Ovary (tissue), 10 donors: ENCODE measurements around the gene BLVRA. TPM values are rescaled to one million over a fixed set of nuclear protein-coding genes. Genes with fewer than 3 reads are reported as not detected.
"Not testable (repeated sequence)": the region's sequence is repeated elsewhere in the genome, so short reads cannot be mapped to it uniquely, and the experiment has no call there.

ENCODE experiments used
- DNase-seq, 5 donors: peaks; one replicate each; pipeline ENCODE4 v3.0.0-alpha.2; 2019 to 2020
- H3K27ac ChIP-seq, 2 donors: fragments of 200-600 bp; one replicate each; pipeline versions ENCODE4 v1.5.1 to v1.8.0; 2019 to 2022
- H3K27me3 ChIP-seq: fragments of 200-600 bp; one replicate; pipeline ENCODE4 v1.8.0; 2022
- H3K36me3 ChIP-seq: fragments of 200-600 bp; sonication (generic); one replicate; pipeline ENCODE4 v1.5.1; 2019
- H3K4me1 ChIP-seq: one replicate; pipeline ENCODE4 v1.8.1; 2013; ENCODE audit warnings: mild to moderate bottlenecking, moderate library complexity; ENCODE audit not compliant: insufficient read depth
- H3K4me3 ChIP-seq: fragments of 200-600 bp; sonication (generic); one replicate; pipeline ENCODE4 v1.5.1; 2017
- H3K9me3 ChIP-seq, 2 donors: fragments of 200-600 bp in 1 of 2; sonication (generic) in 1 of 2; one replicate each; pipeline versions ENCODE4 v1.5.1 to v1.8.1; 2013 to 2019; ENCODE audit warnings: mild to moderate bottlenecking in 1 of 2, moderate library complexity in 1 of 2
- EP300 ChIP-seq: sonication (generic); formaldehyde crosslinking; IDR thresholded peaks from one replicate; pipeline ENCODE4 v1.6.1; 2017; ENCODE audit warnings: antibody characterized with exemption
- POLR2A ChIP-seq: fragments of 450-650 bp; IDR thresholded peaks from one replicate; pipeline ENCODE4 v1.6.1; 2017; ENCODE audit warnings: antibody characterized with exemption, mild to moderate bottlenecking, moderate library complexity
- WGBS, 3 donors: extraction: QIAGEN DNeasy Blood & Tissue Kit in 1 of 3; methylation state at CpG; one replicate each; pipeline versions ENCODE4 v1.1.5 to v1.1.7; 2013 to 2017; 5-methylcytosine and 5-hydroxymethylcytosine counted together
- intact Hi-C, 4 donors: fragments of 100-400 bp; cut with DNase I; formaldehyde crosslinking; loops; one replicate each; pipeline versions ENCODE4 v1.11.0 to v1.15.1; 2022 to 2023
- long read RNA-seq, 3 donors: library from polyadenylated mRNA in 2 of 3; unstranded in 2 of 3; transcript quantifications; one replicate each; pipeline ENCODE4 v2.0.0 and lab custom pipeline, GENCODE V29; 2021 to 2026
- polyA plus RNA-seq, 2 donors: library from polyadenylated mRNA; stranded (reverse); fragments of 200-250 nt in 1 of 2; fragments of 350-450 nt in 1 of 2; fragmentation: Illumina TruSeq in 1 of 2; extraction: RNeasy Lipid Tissue Mini Kit (QIAGEN cat#74804) in 1 of 2; gene quantifications; one replicate each; pipeline ENCODE4 v1.2.3, GENCODE V29; 2013 to 2014
- total RNA-seq, 7 donors: library from RNA; depleted of rRNA in 2 of 7; stranded (reverse); fragments of >200 nt in 2 of 7; fragmentation: NEBNext Ultra II Directional in 3 of 7; extraction: Animal tissue kit (Norgen Biotek cat#: 25700) in 3 of 7; gene quantifications; one replicate each; pipeline versions ENCODE4 v1.1.0 to v1.2.4, GENCODE V29; 2016 to 2023
- TF ChIP-seq, protein P1 (sequence below), 3 donors: fragments of 450-650 bp in 2 of 3; fragments of 200-600 bp in 1 of 3; IDR thresholded peaks; one replicate each; pipeline versions ENCODE4 v1.5.1 to v1.8.0; 2016 to 2022; ENCODE audit warnings: antibody characterized with exemption in 3 of 3, mild to moderate bottlenecking in 1 of 3
- donor health status: DM: no; HTN: no; CAD: no; lungs with moderate emphysema.
- donor health status: DM: no; HTN: no; CAD: no.
- donor health status: Bipolar disorder and iron deficiency.
- donor health status: DM: yes; HTN: yes; CAD: no.
- donor health status: DM: no; HTN: no; CAD: no.
- donor health status: DM: yes; HTN: yes; CAD: no.

The BLVRA gene, protein sequence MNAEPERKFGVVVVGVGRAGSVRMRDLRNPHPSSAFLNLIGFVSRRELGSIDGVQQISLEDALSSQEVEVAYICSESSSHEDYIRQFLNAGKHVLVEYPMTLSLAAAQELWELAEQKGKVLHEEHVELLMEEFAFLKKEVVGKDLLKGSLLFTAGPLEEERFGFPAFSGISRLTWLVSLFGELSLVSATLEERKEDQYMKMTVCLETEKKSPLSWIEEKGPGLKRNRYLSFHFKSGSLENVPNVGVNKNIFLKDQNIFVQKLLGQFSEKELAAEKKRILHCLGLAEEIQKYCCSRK
- 10 to 100 TPM; 47.6 to 75.1 (median 65.2) TPM for total RNA-seq
- 10 to 100 TPM; 64.4 to 66.4 TPM for polyA plus RNA-seq
- long read RNA-seq, donor 1, transcript BLVRA-202 (9 exons, 1,161 nt): minor isoform, 28 of 275 reads
- long read RNA-seq, donor 1, transcript BLVRA-201 (8 exons, 1,071 nt): major isoform, 215 of 275 reads
- long read RNA-seq, donor 1, partial matches to known transcripts: 15 of 275 reads
- long read RNA-seq, donor 1, other reads (novel, unspliced or antisense): 17 of 275 reads
- long read RNA-seq, donor 2, transcript BLVRA-201 (8 exons, 1,071 nt): major isoform, 23 of 29 reads
- long read RNA-seq, donor 2, partial matches to known transcripts: 5 of 29 reads
- long read RNA-seq, donor 2, other reads (novel, unspliced or antisense): 0 of 29 reads
- long read RNA-seq, donor 3, transcript BLVRA-202 (9 exons, 1,161 nt): minor isoform, 6 of 99 reads
- long read RNA-seq, donor 3, transcript BLVRA-201 (8 exons, 1,071 nt): major isoform, 83 of 99 reads
- long read RNA-seq, donor 3, partial matches to known transcripts: 5 of 99 reads
- long read RNA-seq, donor 3, other reads (novel, unspliced or antisense): 5 of 99 reads

DNA sequence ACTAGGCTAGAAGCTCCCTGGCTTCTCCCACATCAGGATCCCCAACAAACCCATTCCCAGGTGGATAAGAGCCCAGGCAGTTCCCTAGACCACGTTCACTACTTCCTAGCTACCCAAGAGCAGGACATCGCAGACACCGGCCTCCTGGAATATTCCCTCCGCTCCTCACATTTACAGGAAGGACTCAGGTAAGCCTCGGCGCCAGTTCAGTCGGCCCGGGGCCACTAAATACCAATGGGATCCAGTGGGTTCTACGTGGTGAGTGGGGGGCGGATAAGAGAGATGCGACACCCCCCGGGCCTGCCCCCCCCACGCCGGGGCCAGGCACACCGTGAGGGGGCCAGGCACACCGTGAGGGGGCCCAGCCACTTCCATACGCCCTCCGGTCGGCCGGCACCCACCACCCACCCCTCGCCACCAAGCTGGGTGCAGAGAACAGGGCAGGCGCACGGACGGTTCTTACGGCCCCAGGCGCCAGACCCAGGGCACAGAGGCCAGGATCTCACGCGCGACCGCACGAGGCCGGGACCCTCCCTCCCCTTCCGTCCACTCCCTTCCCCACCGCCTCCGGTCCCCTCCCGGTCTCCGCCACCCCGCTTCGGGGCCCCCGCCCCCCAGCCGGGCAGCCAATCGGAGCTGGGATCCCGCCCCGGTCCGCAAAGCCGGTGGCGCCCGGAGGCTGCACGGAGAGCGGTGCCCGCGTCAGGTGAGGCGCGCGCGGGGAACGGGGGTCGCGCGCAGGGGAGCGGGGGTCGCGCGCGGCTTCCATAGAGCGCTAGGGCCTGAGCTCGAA is at the start of gene BLVRA:
TSS of gene BLVRA (plus strand) at position 652 of the 793 bp plus-strand sequence. CDS start 12,479 bp downstream, outside the sequence.
- no peak for TF ChIP-seq POLR2A
- no peak for TF ChIP-seq EP300
- TF ChIP-seq, protein P1, sequence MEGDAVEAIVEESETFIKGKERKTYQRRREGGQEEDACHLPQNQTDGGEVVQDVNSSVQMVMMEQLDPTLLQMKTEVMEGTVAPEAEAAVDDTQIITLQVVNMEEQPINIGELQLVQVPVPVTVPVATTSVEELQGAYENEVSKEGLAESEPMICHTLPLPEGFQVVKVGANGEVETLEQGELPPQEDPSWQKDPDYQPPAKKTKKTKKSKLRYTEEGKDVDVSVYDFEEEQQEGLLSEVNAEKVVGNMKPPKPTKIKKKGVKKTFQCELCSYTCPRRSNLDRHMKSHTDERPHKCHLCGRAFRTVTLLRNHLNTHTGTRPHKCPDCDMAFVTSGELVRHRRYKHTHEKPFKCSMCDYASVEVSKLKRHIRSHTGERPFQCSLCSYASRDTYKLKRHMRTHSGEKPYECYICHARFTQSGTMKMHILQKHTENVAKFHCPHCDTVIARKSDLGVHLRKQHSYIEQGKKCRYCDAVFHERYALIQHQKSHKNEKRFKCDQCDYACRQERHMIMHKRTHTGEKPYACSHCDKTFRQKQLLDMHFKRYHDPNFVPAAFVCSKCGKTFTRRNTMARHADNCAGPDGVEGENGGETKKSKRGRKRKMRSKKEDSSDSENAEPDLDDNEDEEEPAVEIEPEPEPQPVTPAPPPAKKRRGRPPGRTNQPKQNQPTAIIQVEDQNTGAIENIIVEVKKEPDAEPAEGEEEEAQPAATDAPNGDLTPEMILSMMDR (IDR thresholded peaks at IDR 0.05): no peak
- intact Hi-C loops: no loop called here
- H3K27me3 ChIP-seq: no peaks in the 10 kb centered on the region
- H3K9me3 ChIP-seq: no peaks in the 10 kb centered on the region
- H3K36me3 ChIP-seq: no peaks in the 10 kb centered on the region
- DNase-seq: peak; percentile 76 to 82 (median 78)
- 3 to 8% (median 8%) methylated on average over 16 to 67 of the region's 67 CpGs for WGBS, 3 donors
- peaks cover 7% of the 10 kb centered on the region for H3K4me1 ChIP-seq
- H3K27ac ChIP-seq: peak within 1 kb of the TSS; percentile 74 to 93
- H3K4me3 ChIP-seq: peak within 1 kb of the TSS; percentile 64

DNA sequence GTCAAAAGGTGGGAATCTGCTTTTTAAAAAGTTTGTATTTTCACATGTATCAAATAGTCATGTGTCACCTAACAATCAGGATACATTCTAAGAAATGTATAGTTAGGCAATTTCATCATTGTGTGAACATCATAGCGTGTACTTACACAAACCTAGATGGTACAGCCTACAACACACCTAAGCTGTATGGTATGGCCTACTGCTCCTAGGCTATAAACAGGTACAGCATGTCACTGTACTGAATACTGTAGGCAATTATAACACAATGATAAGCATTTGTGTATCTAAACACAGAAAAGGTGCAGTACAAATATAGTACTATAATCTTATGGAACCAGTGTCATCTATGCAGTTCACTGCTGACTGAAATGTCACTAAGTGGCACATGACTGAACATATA is 47.0 kb upstream of the BLVRA start:
- intact Hi-C loops: loop anchor here in 1 of 4 donors (10.0 kb wide), 1 partner anchor 767 kb away; no protein-coding TSS in a partner anchor
- no peak overlapping the region for H3K4me3 ChIP-seq
- no peaks in the 10 kb centered on the region for H3K36me3 ChIP-seq
- no peaks in the 10 kb centered on the region for H3K27me3 ChIP-seq
- no peak for DNase-seq
- H3K9me3 ChIP-seq: no peaks in the 10 kb centered on the region
- H3K4me1 ChIP-seq: peaks cover 1% of the 10 kb centered on the region
- H3K27ac ChIP-seq: no peak overlapping the region
- TF ChIP-seq EP300: no peak
- TF ChIP-seq, protein P1 (IDR thresholded peaks at IDR 0.05): no peak
- TF ChIP-seq POLR2A: no peak
- WGBS, 3 donors: 98 to 100% (median 100%) methylated on average over 1 of the region's 1 CpG

DNA sequence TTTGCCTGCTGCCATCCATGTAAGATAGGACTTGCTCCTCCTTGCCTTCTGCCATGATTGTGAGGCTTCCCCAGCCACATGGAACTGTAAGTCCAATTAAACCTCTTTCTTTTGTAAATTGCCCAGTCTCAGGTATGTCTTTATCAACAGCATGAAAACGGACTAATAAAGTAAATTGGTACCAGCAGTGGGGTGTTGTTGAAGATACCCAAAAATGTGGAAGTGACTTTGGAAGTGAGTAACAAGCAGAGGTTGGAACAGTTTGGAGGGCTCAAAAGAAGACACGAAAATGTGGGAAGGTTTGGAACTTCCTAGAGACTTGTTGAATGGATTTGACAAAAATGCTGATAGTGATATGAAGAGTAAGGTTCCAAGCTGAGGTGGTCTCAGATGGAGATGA is 42.5 kb upstream of the BLVRA start:
- H3K27ac ChIP-seq, H3K9me3 ChIP-seq, H3K36me3 ChIP-seq, H3K4me1 ChIP-seq, DNase-seq, H3K4me3 ChIP-seq, H3K27me3 ChIP-seq: not testable (repeated sequence)
- intact Hi-C loops: loop anchor here in 1 of 4 donors (10.0 kb wide), 1 partner anchor 771 kb away; no protein-coding TSS in a partner anchor
- 92 to 99% (median 93%) methylated on average over 2 of the region's 2 CpGs for WGBS, 3 donors

DNA sequence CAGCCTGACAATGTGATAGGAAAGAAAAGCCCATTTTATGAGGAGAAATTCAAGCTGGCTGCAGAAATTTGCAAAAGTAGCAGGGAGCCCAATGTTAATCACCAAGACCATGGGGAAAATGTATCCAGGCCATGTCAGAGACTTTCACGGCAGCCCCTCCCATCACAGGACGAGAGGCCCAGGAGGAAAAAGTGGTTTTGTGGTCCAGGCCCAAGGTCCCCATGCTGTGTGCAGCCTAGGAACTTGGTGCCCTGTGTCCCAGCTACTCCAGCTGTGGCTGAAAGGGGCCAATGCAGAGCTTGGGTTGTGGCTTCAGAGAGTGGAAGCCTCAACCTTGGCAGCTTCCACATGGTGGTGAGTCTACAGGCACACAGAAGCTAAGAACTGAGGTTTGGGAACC is 41.9 kb upstream of the BLVRA start:
- H3K27me3 ChIP-seq: no peaks in the 10 kb centered on the region

More for the DNA sequence above, 41.9 kb upstream of the BLVRA start:
- DNase-seq: no peak
- no peak for TF ChIP-seq EP300
- no peak for TF ChIP-seq POLR2A
- TF ChIP-seq, protein P1 (IDR thresholded peaks at IDR 0.05): no peak
- no peaks in the 10 kb centered on the region for H3K9me3 ChIP-seq
- H3K4me1 ChIP-seq: peaks cover 1% of the 10 kb centered on the region
- intact Hi-C loops: loop anchor here in 1 of 4 donors (10.0 kb wide), 1 partner anchor 772 kb away; no protein-coding TSS in a partner anchor
- 90 to 98% (median 93%) methylated on average over 2 of the region's 2 CpGs for WGBS, 3 donors
- no peaks in the 10 kb centered on the region for H3K36me3 ChIP-seq
- no peak overlapping the region for H3K27ac ChIP-seq
- H3K4me3 ChIP-seq: no peak overlapping the region
